GM23248 (cell line): ENCODE results near the gene MB21D2. TPM values are rescaled to one million over a fixed set of nuclear protein-coding genes. Genes with fewer than 3 reads are reported as not detected.

Experiments
- DNase-seq: peaks from one replicate; pipeline ENCODE4 v3.0.0-alpha.2; 2015
- H2AFZ ChIP-seq: fragments of 200-600 bp; sonication (generic); 2 replicates; pipeline ENCODE4 v1.6.1; 2016; ENCODE audit warnings: antibody characterized with exemption
- H3F3A ChIP-seq: fragments of 200-600 bp; sonication (generic); 2 replicates; pipeline ENCODE4 v1.6.1; 2016; ENCODE audit warnings: mild to moderate bottlenecking, antibody characterized with exemption, mixed run types; ENCODE audit not compliant: insufficient read depth
- H3K27ac ChIP-seq: fragments of 200-600 bp; sonication (generic); 2 replicates; pipeline ENCODE4 v1.5.1; 2016; ENCODE audit warnings: mild to moderate bottlenecking
- H3K27me3 ChIP-seq: fragments of 200-600 bp; sonication (generic); replicated peaks from 2 replicates; pipeline ENCODE4 v1.6.1; 2016; ENCODE audit warnings: mild to moderate bottlenecking; ENCODE audit not compliant: insufficient read depth
- H3K36me3 ChIP-seq: fragments of 200-600 bp; sonication (generic); 2 replicates; pipeline ENCODE4 v1.6.1; 2016; ENCODE audit warnings: low read depth, mild to moderate bottlenecking
- H3K4me1 ChIP-seq: fragments of 200-600 bp; sonication (generic); 2 replicates; pipeline ENCODE4 v1.6.1; 2016; ENCODE audit warnings: mild to moderate bottlenecking; ENCODE audit not compliant: insufficient read depth
- H3K4me2 ChIP-seq: fragments of 200-600 bp; sonication (generic); one replicate; pipeline ENCODE4 v1.6.1; 2016; ENCODE audit warnings: mild to moderate bottlenecking; ENCODE audit not compliant: unreplicated experiment
- H3K4me3 ChIP-seq: fragments of 200-600 bp; sonication (generic); 2 replicates; pipeline ENCODE4 v1.5.1; 2016; ENCODE audit warnings: mild to moderate bottlenecking
- H3K79me2 ChIP-seq: fragments of 200-600 bp; sonication (generic); 2 replicates; pipeline ENCODE4 v1.6.1; 2016; ENCODE audit warnings: mild to moderate bottlenecking; ENCODE audit not compliant: insufficient read depth
- H3K9ac ChIP-seq: fragments of 200-600 bp; sonication (generic); 2 replicates; pipeline ENCODE4 v1.6.1; 2016; ENCODE audit warnings: mild to moderate bottlenecking
- H3K9me2 ChIP-seq: fragments of 200-600 bp; sonication (generic); 2 replicates; pipeline ENCODE4 v1.6.1; 2016; ENCODE audit warnings: mixed run types, mild to moderate bottlenecking, moderate library complexity; ENCODE audit not compliant: insufficient read depth
- H3K9me3 ChIP-seq: fragments of 200-600 bp; sonication (generic); one replicate; pipeline ENCODE4 v1.6.1; 2017; ENCODE audit warnings: low read depth
- H4K20me1 ChIP-seq: fragments of 200-600 bp; sonication (generic); 2 replicates; pipeline ENCODE4 v1.6.0; 2016; ENCODE audit not compliant: insufficient read depth
- EZH2 ChIP-seq: fragments of 200-600 bp; sonication (generic); IDR thresholded peaks from 2 replicates; pipeline ENCODE4 v1.6.1; 2018; ENCODE audit warnings: antibody characterized with exemption, mild to moderate bottlenecking; ENCODE audit not compliant: insufficient read depth, poor library complexity, severe bottlenecking
- EZH2phosphoT487 ChIP-seq: fragments of 200-600 bp; sonication (generic); IDR thresholded peaks from 2 replicates; pipeline ENCODE4 v1.6.1; 2018; ENCODE audit warnings: antibody characterized with exemption, moderate library complexity, mild to moderate bottlenecking, low read depth; ENCODE audit not compliant: insufficient read depth
- WGBS, 2 experiments: methylation state at CpG; one replicate each; pipeline ENCODE4 v1.1.6; 2015 to 2017; ENCODE audit warnings: low lambda C conversion rate in 2 of 2, low coverage in 1 of 2; ENCODE audit errors: missing lambda C conversion rate in 2 of 2; 5-methylcytosine and 5-hydroxymethylcytosine counted together
- in situ Hi-C: fragments of 300-500 bp; cut with MboI; formaldehyde crosslinking; loops from 2 replicates; pipeline ENCODE4 v1.15.0; 2020
- polyA plus RNA-seq: library from polyadenylated mRNA; unstranded; fragments of >200 nt; fragmentation: Nextera tagmentation; extraction: Ambion mirVana; gene quantifications from 2 replicates; pipeline ENCODE4 v1.2.1, GENCODE V29; 2016
- total RNA-seq: library from RNA; depleted of rRNA; stranded (reverse); fragments of >200 nt; shearing (Covaris generic); gene quantifications from 2 replicates; pipeline ENCODE4 v1.2.3, GENCODE V29; 2014

Gene MB21D2
- total and polyA plus RNA-seq, 2 experiments from 2014 or later, result 10.9 to 26.4 TPM

GRCh38 chr3:192911293-192911692 is 6.4 kb downstream of the MB21D2 start:
- no peak overlapping the region for H2AFZ ChIP-seq
- peaks cover 7% of the 10 kb centered on the region; the same call in 1 of the 2 replicates for H3K36me3 ChIP-seq
- no peak overlapping the region for H3K4me3 ChIP-seq
- no peaks in the 10 kb centered on the region for H3K9me3 ChIP-seq
- H3K27ac ChIP-seq, result no peak overlapping the region
- no peaks in the 10 kb centered on the region for H3K27me3 ChIP-seq
- no peak overlapping the region for H3K4me2 ChIP-seq
- H3K9ac ChIP-seq, result no peak overlapping the region
- no peaks in the 10 kb centered on the region for H3F3A ChIP-seq
- in situ Hi-C loops, result no loop called here
- peaks cover 100% of the 10 kb centered on the region for H3K79me2 ChIP-seq
- 96% methylated on average over 1 of the region's 1 CpG for WGBS, 2 experiments
- no peak for TF ChIP-seq EZH2phosphoT487
- no peak for TF ChIP-seq EZH2
- H4K20me1 ChIP-seq, result no peaks in the 10 kb centered on the region; the same call in 1 of the 2 replicates
- DNase-seq, result no peak
- H3K9me2 ChIP-seq, result no peaks in the 10 kb centered on the region
- peaks cover 12% of the 10 kb centered on the region for H3K4me1 ChIP-seq

- WGBS, 2 experiments, result 94 to 95% methylated on average over 4 of the region's 4 CpGs
- in situ Hi-C loops, result no loop called here
- TF ChIP-seq EZH2 (no peak), EZH2phosphoT487 (no peak)
- Histone ChIP-seq H3K4me3 (no peak overlapping the region), H4K20me1 (no peaks in the 10 kb centered on the region; the same call in 1 of the 2 replicates), H3K79me2 (peaks cover 100% of the 10 kb centered on the region), H3K9ac (no peak overlapping the region), H3F3A (no peaks in the 10 kb centered on the region), H3K36me3 (peaks cover 7% of the 10 kb centered on the region; the same call in 1 of the 2 replicates), H3K27me3 (no peaks in the 10 kb centered on the region), H3K9me3 (no peaks in the 10 kb centered on the region), H3K27ac (no peak overlapping the region), H2AFZ (no peak overlapping the region), H3K9me2 (no peaks in the 10 kb centered on the region), H3K4me2 (no peak overlapping the region), H3K4me1 (0 out of 2 replicates have a peak, but pooled peaks cover 3% of the 10 kb centered on the region)
- DNase-seq, result no peak
These were observed 9.9 kb downstream of the MB21D2 start for GRCh38 chr3:192907784-192908183.

GRCh38 chr3:192906940-192907339 is 10.7 kb downstream of the MB21D2 start:
- Histone ChIP-seq H3K27ac (no peak overlapping the region), H3K79me2 (peaks cover 100% of the 10 kb centered on the region)
- in situ Hi-C loops, result no loop called here

GRCh38 chr3:192905980-192906678 is 11.5 kb downstream of the MB21D2 start:
- in situ Hi-C loops, result no loop called here
- Histone ChIP-seq H3K9me2 (no peaks in the 10 kb centered on the region), H3K9me3 (no peaks in the 10 kb centered on the region), H3K27me3 (no peaks in the 10 kb centered on the region), H3K36me3 (peaks cover 7% of the 10 kb centered on the region; the same call in 1 of the 2 replicates), H3K79me2 (peaks cover 92% of the 10 kb centered on the region), H3K4me3 (no peak overlapping the region), H3K4me1 (peaks cover 17% of the 10 kb centered on the region), H3K27ac (no peak overlapping the region), H3F3A (peaks cover 10% of the 10 kb centered on the region), H3K4me2 (no peak overlapping the region), H4K20me1 (no peaks in the 10 kb centered on the region; the same call in 1 of the 2 replicates), H3K9ac (no peak overlapping the region), H2AFZ (no peak overlapping the region)
- TF ChIP-seq EZH2, result no peak
- no peak for TF ChIP-seq EZH2phosphoT487
- no peak for DNase-seq
- 83 to 84% methylated on average over 3 of the region's 3 CpGs for WGBS, 2 experiments

More at GRCh38 chr3:192906940-192907339, 10.7 kb downstream of the MB21D2 start:
- Histone ChIP-seq H3K9ac (no peak overlapping the region), H3K4me2 (no peak overlapping the region), H3K27me3 (no peaks in the 10 kb centered on the region), H3K9me2 (no peaks in the 10 kb centered on the region), H2AFZ (no peak overlapping the region), H3K4me3 (no peak overlapping the region), H3K4me1 (peaks cover 11% of the 10 kb centered on the region), H3K9me3 (no peaks in the 10 kb centered on the region), H4K20me1 (no peaks in the 10 kb centered on the region; the same call in 1 of the 2 replicates), H3F3A (peaks cover 4% of the 10 kb centered on the region), H3K36me3 (peaks cover 7% of the 10 kb centered on the region; the same call in 1 of the 2 replicates)
- no peak for TF ChIP-seq EZH2phosphoT487
- no peak for TF ChIP-seq EZH2
- WGBS, 2 experiments, result 92 to 94% methylated on average over 1 of the region's 1 CpG
- DNase-seq, result no peak
